IMR-90 (cell line): ENCODE data around the gene KLKB1. TPM values are rescaled to one million over a fixed set of nuclear protein-coding genes. Genes with fewer than 3 reads are reported as not detected.

ENCODE experiments used
- ATAC-seq: fragments of 200-7000 bp; cut with Tn5 transposase; 2 replicates; pipeline ENCODE4 v1.9.1; 2020; ENCODE audit warnings: low read depth, mild to moderate bottlenecking, moderate library complexity
- BruUV-seq: library from RNA; stranded (reverse); fragments of 400-500 nt; replicated peaks from 2 replicates; lab custom pipeline; 2021; lab: Mats Ljungman, UMichigan
- CTCF ChIA-PET: fragments of 300-600 bp; formaldehyde crosslinking; extraction: SDS; loops from one replicate; lab custom pipeline; 2021; ENCODE audit warnings: antibody characterized with exemption; lab: Yijun Ruan, JAX
- POLR2A ChIA-PET: fragments of 300-600 bp; sonication (Branson Sonifier 250); formaldehyde crosslinking; loops from one replicate; lab custom pipeline; 2022; ENCODE audit warnings: antibody characterized with exemption; ENCODE audit not compliant: unreplicated experiment; lab: Charles Lee
- DNase-seq: peaks from one replicate; pipeline ENCODE4 v3.0.0; 2013
- H2AFZ ChIP-seq: replicated peaks from 2 replicates; pipeline ENCODE3; 2013; ENCODE audit warnings: low read length, mild to moderate bottlenecking; ENCODE audit not compliant: poor library complexity
- H2AK5ac ChIP-seq: 2 replicates; pipeline ENCODE4 v1.6.1; 2013; ENCODE audit warnings: low read depth, low read length, inconsistent platforms
- H2AK9ac ChIP-seq: replicated peaks from 2 replicates; pipeline ENCODE3; 2013; ENCODE audit warnings: mild to moderate bottlenecking, low read depth, low read length, moderate library complexity; ENCODE audit not compliant: poor library complexity
- H2BK120ac ChIP-seq: 2 replicates; pipeline ENCODE4 v1.6.1; 2013; ENCODE audit warnings: low read depth, low read length, inconsistent platforms
- H2BK15ac ChIP-seq: 3 replicates; pipeline ENCODE4 v1.6.1; 2013; ENCODE audit warnings: low read depth, low read length, inconsistent platforms
- H2BK20ac ChIP-seq: 2 replicates; pipeline ENCODE4 v1.6.1; 2013; ENCODE audit warnings: low read depth, mild to moderate bottlenecking, inconsistent platforms, low read length, moderate library complexity
- H2BK5ac ChIP-seq: 2 replicates; pipeline ENCODE4 v1.6.1; 2013; ENCODE audit warnings: mild to moderate bottlenecking, low read depth, low read length, inconsistent platforms; ENCODE audit not compliant: poor library complexity, severe bottlenecking
- H3K14ac ChIP-seq: replicated peaks from 2 replicates; pipeline ENCODE4 v1.6.1; 2013; ENCODE audit warnings: low read depth, low read length, inconsistent platforms
- H3K18ac ChIP-seq: 2 replicates; pipeline ENCODE4 v1.6.1; 2013; ENCODE audit warnings: low read depth, low read length, control low read depth
- H3K23ac ChIP-seq: 2 replicates; pipeline ENCODE4 v1.6.1; 2013; ENCODE audit warnings: low read depth, low read length, inconsistent platforms
- H3K27ac ChIP-seq: 2 replicates; pipeline ENCODE4 v1.5.1; 2013; ENCODE audit warnings: mild to moderate bottlenecking, control low read depth, low read length; ENCODE audit not compliant: insufficient read depth
- H3K27me3 ChIP-seq: 2 replicates; pipeline ENCODE4 v1.6.1; 2013; ENCODE audit warnings: low read length; ENCODE audit not compliant: control insufficient read depth, insufficient read depth
- H3K36me3 ChIP-seq: 2 replicates; pipeline ENCODE4 v1.6.1; 2013; ENCODE audit warnings: low read length, mixed read lengths; ENCODE audit not compliant: control insufficient read depth, insufficient read depth
- H3K4ac ChIP-seq: 2 replicates; pipeline ENCODE4 v1.6.1; 2013; ENCODE audit warnings: low read depth, low read length, inconsistent platforms
- H3K4me1 ChIP-seq: 2 replicates; pipeline ENCODE4 v1.6.1; 2013; ENCODE audit warnings: low read length, mixed read lengths; ENCODE audit not compliant: control insufficient read depth, insufficient read depth
- H3K4me2 ChIP-seq: 2 replicates; pipeline ENCODE4 v1.6.1; 2013; ENCODE audit warnings: low read depth, mild to moderate bottlenecking, control low read depth, low read length, moderate library complexity
- H3K4me3 ChIP-seq: 2 replicates; pipeline ENCODE4 v1.5.1; 2013; ENCODE audit warnings: low read depth, mild to moderate bottlenecking, control low read depth, low read length, moderate library complexity; ENCODE audit not compliant: insufficient read depth
- H3K56ac ChIP-seq: 2 replicates; pipeline ENCODE4 v1.6.1; 2013; ENCODE audit warnings: low read length, inconsistent platforms; ENCODE audit not compliant: insufficient read depth; ENCODE audit errors: extremely low read depth
- H3K79me1 ChIP-seq, 2 experiments: 2 replicates each; pipeline ENCODE4 v1.6.1; 2013; ENCODE audit warnings: low read length in 2 of 2, inconsistent platforms in 1 of 2, low read depth in 1 of 2
- H3K9ac ChIP-seq: 2 replicates; pipeline ENCODE4 v1.6.1; 2013; ENCODE audit warnings: low read depth, low read length, control low read depth
- H3K9me1 ChIP-seq: 2 replicates; pipeline ENCODE4 v1.6.1; 2013; ENCODE audit warnings: low read length, inconsistent platforms; ENCODE audit not compliant: insufficient read depth
- H3K9me3 ChIP-seq: 2 replicates; pipeline ENCODE4 v1.6.1; 2013; ENCODE audit warnings: low read length; ENCODE audit not compliant: control insufficient read depth, insufficient read depth
- H4K20me1 ChIP-seq: 2 replicates; pipeline ENCODE4 v1.6.1; 2013; ENCODE audit warnings: low read length, inconsistent platforms; ENCODE audit not compliant: insufficient read depth
- H4K5ac ChIP-seq: 2 replicates; pipeline ENCODE4 v1.6.1; 2013; ENCODE audit warnings: mild to moderate bottlenecking, low read depth, low read length, control low read depth
- H4K8ac ChIP-seq, 2 experiments: 2 replicates each; pipeline ENCODE4 v1.6.1; 2013; ENCODE audit warnings: low read depth in 2 of 2, low read length in 2 of 2, control low read depth in 1 of 2, inconsistent platforms in 1 of 2
- H4K91ac ChIP-seq: 2 replicates; pipeline ENCODE4 v1.6.1; 2013; ENCODE audit warnings: low read depth, low read length, inconsistent platforms; ENCODE audit not compliant: insufficient read depth
- BHLHE40 ChIP-seq: fragments of 150-350 bp; IDR thresholded peaks from 2 replicates; pipeline ENCODE4 v1.6.1; 2016; ENCODE audit warnings: mild to moderate bottlenecking, low read depth, low read length
- CEBPB ChIP-seq: IDR thresholded peaks from 2 replicates; pipeline ENCODE4 v1.6.1; 2012; ENCODE audit warnings: low read depth, low read length, improper control_type of control experiment
- CHD1 ChIP-seq: IDR thresholded peaks from 2 replicates; pipeline ENCODE4 v1.6.1; 2012; ENCODE audit warnings: low read depth, low read length, improper control_type of control experiment
- CTCF ChIP-seq: conservative IDR thresholded peaks from 2 replicates; pipeline ENCODE4 v1.5.1; 2012; ENCODE audit warnings: mild to moderate bottlenecking, low read depth, low read length, improper control_type of control experiment
- ELK1 ChIP-seq: fragments of 150-350 bp; IDR thresholded peaks from 2 replicates; pipeline ENCODE4 v1.6.1; 2016; ENCODE audit warnings: low read depth, mild to moderate bottlenecking, low read length, moderate library complexity, borderline replicate concordance
- FOS ChIP-seq: fragments of 150-350 bp; IDR thresholded peaks from 2 replicates; pipeline ENCODE4 v1.6.1; 2016; ENCODE audit warnings: low read depth, low read length
- MAFK ChIP-seq: IDR thresholded peaks from 2 replicates; pipeline ENCODE4 v1.6.1; 2012; ENCODE audit warnings: low read depth, low read length, improper control_type of control experiment
- MAZ ChIP-seq: IDR thresholded peaks from 2 replicates; pipeline ENCODE4 v1.6.1; 2012; ENCODE audit warnings: low read depth, mild to moderate bottlenecking, low read length, improper control_type of control experiment, moderate library complexity, borderline replicate concordance
- MXI1 ChIP-seq: IDR thresholded peaks from 2 replicates; pipeline ENCODE4 v1.6.1; 2012; ENCODE audit warnings: low read depth, mild to moderate bottlenecking, low read length, moderate library complexity, borderline replicate concordance
- NFE2L2 ChIP-seq: fragments of 150-350 bp; IDR thresholded peaks from 2 replicates; pipeline ENCODE4 v1.6.1; 2016; ENCODE audit warnings: low read depth, mild to moderate bottlenecking, low read length
- POLR2A ChIP-seq: IDR thresholded peaks from 2 replicates; pipeline ENCODE4 v1.6.1; 2012; ENCODE audit warnings: mild to moderate bottlenecking, low read depth, low read length
- RAD21 ChIP-seq: IDR thresholded peaks from 2 replicates; pipeline ENCODE4 v1.6.1; 2012; ENCODE audit warnings: low read length, improper control_type of control experiment
- RCOR1 ChIP-seq: IDR thresholded peaks from 2 replicates; pipeline ENCODE4 v1.6.1; 2012; ENCODE audit warnings: mild to moderate bottlenecking, low read length, improper control_type of control experiment; ENCODE audit not compliant: insufficient replicate concordance
- RFX5 ChIP-seq: IDR thresholded peaks from 2 replicates; pipeline ENCODE4 v1.8.0; 2012; ENCODE audit warnings: low read depth, mild to moderate bottlenecking, low read length, moderate library complexity
- SMC3 ChIP-seq: fragments of 150-350 bp; IDR thresholded peaks from 2 replicates; pipeline ENCODE4 v1.6.1; 2016; ENCODE audit warnings: low read depth, mild to moderate bottlenecking, antibody characterized with exemption, low read length, moderate library complexity
- USF2 ChIP-seq: fragments of 150-350 bp; IDR thresholded peaks from 2 replicates; pipeline ENCODE4 v1.6.1; 2017; ENCODE audit warnings: mild to moderate bottlenecking, antibody characterized with exemption, low read length, low read depth
- WGBS, 2 experiments: methylation state at CpG; one replicate each; pipeline versions ENCODE4 v1.1.5 to v1.1.7; 2013; ENCODE audit warnings: missing lambda C conversion rate in 2 of 2; ENCODE audit not compliant: insufficient read length in 1 of 2; ENCODE audit errors: extremely low coverage in 2 of 2; 5-methylcytosine and 5-hydroxymethylcytosine counted together
- dilution Hi-C: fragments of 300-500 bp; cut with HindIII; formaldehyde crosslinking; loops from one replicate; pipeline ENCODE4 v1.14.3; 2018; ENCODE audit warnings: low sequenced_read_pairs; ENCODE audit not compliant: unreplicated experiment
- in situ Hi-C: fragments of 300-500 bp; cut with MboI; formaldehyde crosslinking; loops from 3 replicates; pipeline ENCODE4 v1.14.3; 2019; ENCODE audit warnings: low sequenced_read_pairs, inconsistent platforms, mixed read lengths
- intact Hi-C: fragments of 100-400 bp; cut with micrococcal nuclease; formaldehyde crosslinking; loops from 2 replicates; pipeline ENCODE4 v1.10.0; 2022
- polyA plus RNA-seq, 3 experiments: library from polyadenylated mRNA; depleted of rRNA; stranded (reverse); fragments of >200 nt; gene quantifications; 2 replicates each; pipeline ENCODE4 v1.2.3, GENCODE V29; 2012; ENCODE audit warnings: low replicate concordance in 1 of 3
- total RNA-seq: library from RNA; depleted of rRNA; stranded (reverse); fragments of >200 nt; gene quantifications from 2 replicates; pipeline ENCODE4 v1.2.3, GENCODE V29; 2012

KLKB1 gene
- total and polyA plus RNA-seq, 2 of the 4 experiments (the other 2 are of a cell fraction), result 0.03 TPM; not detected in 1

- H4K91ac ChIP-seq, result no peak overlapping the region
- no peaks in the 10 kb centered on the region for H3K9me3 ChIP-seq
- in situ Hi-C loops (no loop called here), intact Hi-C loops (no loop called here), dilution Hi-C loops (no loop called here)
- no peak for ATAC-seq
- no peaks in the 10 kb centered on the region for H4K20me1 ChIP-seq
- no peak overlapping the region for H3K56ac ChIP-seq
- no peak overlapping the region for H3K4ac ChIP-seq
- no peak overlapping the region for H3K14ac ChIP-seq
- no peaks in the 10 kb centered on the region for H3K4me1 ChIP-seq
- no peak overlapping the region for H2BK20ac ChIP-seq
- H2AFZ ChIP-seq, result no peak overlapping the region
- no peaks in the 10 kb centered on the region for H3K9me1 ChIP-seq
- no peak overlapping the region for H3K9ac ChIP-seq
- WGBS, 2 experiments, result no CpG with 5 or more reads among the region's 2 CpGs
- H2BK120ac ChIP-seq, result no peak overlapping the region
- H4K5ac ChIP-seq, result no peak overlapping the region
- BruUV-seq, result no TSS peak
- no peak overlapping the region for H3K27ac ChIP-seq
- H3K79me1 ChIP-seq, result no peaks in the 10 kb centered on the region
- H3K4me3 ChIP-seq, result no peak overlapping the region
- H3K36me3 ChIP-seq, result no peaks in the 10 kb centered on the region
- no peak overlapping the region for H3K18ac ChIP-seq
- TF ChIP-seq ELK1 (no peak), RAD21 (no peak), BHLHE40 (no peak), CTCF (no peak), FOS (no peak), MXI1 (no peak), CEBPB (no peak), NFE2L2 (no peak), RFX5 (no peak), CHD1 (no peak), POLR2A (no peak), USF2 (no peak), RCOR1 (no peak), SMC3 (no peak), MAFK (no peak), MAZ (no peak)
- CTCF ChIA-PET, result no interaction called here
- no peak overlapping the region for H3K4me2 ChIP-seq
- no peak overlapping the region for H2BK5ac ChIP-seq
- no peaks in the 10 kb centered on the region for H3K27me3 ChIP-seq
- DNase-seq, result no peak
- no peak overlapping the region for H2AK9ac ChIP-seq
- H3K23ac ChIP-seq, result no peak overlapping the region
- H2AK5ac ChIP-seq, result no peak overlapping the region
- POLR2A ChIA-PET, result no interaction called here
- H4K8ac ChIP-seq, result no peak overlapping the region
- no peak overlapping the region for H2BK15ac ChIP-seq
Measured at GRCh38 chr4:186234367-186234766, 7.1 kb downstream of the KLKB1 start.
